Measurements from ENCODE around the gene P3H3.
"Not testable (repeated sequence)": the region's sequence is repeated elsewhere in the genome, so short reads cannot be mapped to it uniquely, and the experiment has no call there.

Gene P3H3

DNA sequence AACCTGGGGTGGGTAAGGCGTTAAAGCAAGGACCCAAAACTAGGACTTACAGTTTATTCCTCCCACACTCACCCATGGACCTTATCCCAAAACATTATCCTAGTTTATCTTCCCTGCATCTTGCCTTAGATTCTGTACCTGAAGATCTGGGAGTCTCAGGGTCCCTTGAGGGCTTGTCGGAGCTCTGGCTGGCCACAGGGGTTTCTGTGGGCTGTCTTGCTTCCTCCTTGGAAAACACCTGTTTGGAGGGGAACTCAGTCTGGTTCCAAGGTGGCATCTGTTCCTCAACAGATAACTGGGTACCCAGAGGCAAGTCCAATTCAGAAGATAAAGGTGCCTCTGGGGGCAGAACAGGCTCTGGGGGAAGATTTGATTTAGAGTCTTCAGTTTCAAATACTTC lies 21.2 kb downstream of the P3H3 start:
- no peak for DNase-seq

DNA sequence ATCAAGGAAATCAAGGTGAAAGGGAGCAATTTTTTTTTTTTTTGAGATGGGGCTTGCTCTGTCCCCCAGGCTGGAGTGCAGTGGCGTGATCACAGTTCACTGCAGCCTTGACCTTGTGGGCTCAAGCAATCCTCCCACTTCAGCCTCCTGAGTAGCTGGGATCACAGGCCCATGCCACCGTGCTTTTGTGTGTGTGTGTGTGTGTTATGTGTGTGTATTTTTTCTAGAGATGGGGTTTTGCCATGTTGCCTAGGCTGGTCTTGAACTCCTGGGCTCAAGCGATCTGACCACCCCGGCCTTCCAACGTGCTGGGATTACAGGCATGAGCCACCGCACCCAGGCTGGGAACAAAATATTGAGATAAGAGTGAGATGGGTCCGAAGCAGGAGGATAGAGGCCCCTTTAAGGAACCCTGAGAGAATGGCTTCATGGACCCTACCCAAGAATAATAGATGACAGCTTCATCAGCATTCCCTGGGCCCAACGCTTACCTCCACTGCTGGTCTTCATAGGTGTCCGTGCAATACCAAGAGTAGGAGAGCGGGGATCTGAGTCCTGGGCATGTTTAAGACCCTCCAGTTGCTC lies 21.9 kb downstream of the P3H3 start:
- DNase-seq, result no peak

DNA sequence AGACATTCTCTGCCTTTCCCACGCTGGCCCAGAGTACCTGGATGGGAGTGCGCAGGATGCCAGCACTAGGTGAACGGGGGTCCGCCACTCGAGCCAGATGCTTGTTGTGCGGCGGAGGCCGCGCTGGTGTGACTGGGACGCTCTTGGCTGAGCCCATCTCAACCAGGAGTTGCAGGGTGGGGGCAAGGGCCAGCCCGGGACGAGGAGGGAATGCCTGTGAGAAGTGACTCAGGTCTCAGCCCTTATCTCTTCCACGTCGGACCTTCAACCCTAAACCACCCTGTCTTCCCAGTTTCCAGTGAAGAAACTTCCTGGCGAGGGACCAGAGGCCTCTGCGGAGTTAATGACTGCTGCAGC lies 22.6 kb downstream of the P3H3 start:
- no peak for DNase-seq

DNA sequence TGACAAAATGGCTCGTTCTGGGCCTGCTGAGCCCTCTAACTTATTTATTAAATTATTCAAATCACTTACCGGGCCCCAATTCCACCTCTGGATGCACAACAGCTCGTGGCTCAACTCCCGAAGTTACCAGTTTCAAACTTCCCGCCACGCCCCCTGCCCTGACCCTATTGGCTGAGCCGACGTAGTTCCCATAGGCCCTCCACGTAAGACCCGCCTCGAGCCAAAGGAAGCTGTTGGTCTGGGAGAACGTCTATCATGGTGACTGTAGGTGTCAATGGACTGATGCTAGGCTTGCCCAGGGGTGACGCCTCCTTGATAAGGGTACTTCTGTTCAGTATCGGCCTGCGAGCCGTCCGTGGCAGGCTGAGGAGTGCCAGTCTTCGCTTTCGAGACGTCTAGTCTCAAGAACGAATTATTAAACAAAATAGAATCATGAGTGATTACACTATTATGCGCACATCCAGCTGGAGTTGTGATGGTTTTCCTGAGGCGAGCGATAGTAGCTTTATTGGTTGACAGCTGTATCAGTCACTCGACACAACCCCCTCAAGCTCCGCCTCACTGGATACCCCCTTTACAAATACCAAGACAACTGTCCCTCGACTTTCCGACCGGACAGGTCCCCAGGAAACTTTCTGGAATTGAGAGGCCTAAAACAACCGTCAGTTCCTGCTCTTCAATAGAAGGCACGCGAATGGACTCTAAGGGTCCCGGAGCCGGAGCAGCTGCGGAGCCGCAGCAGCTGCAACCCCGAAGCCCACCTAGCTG lies 23.1 kb downstream of the P3H3 start, which contains the start of gene CDCA3:
CDCA3 (minus strand) TSS at position 134 of the 768 bp plus-strand sequence. CDS start 334 bp downstream, outside the sequence.
- peak; percentile 86 for DNase-seq

DNA sequence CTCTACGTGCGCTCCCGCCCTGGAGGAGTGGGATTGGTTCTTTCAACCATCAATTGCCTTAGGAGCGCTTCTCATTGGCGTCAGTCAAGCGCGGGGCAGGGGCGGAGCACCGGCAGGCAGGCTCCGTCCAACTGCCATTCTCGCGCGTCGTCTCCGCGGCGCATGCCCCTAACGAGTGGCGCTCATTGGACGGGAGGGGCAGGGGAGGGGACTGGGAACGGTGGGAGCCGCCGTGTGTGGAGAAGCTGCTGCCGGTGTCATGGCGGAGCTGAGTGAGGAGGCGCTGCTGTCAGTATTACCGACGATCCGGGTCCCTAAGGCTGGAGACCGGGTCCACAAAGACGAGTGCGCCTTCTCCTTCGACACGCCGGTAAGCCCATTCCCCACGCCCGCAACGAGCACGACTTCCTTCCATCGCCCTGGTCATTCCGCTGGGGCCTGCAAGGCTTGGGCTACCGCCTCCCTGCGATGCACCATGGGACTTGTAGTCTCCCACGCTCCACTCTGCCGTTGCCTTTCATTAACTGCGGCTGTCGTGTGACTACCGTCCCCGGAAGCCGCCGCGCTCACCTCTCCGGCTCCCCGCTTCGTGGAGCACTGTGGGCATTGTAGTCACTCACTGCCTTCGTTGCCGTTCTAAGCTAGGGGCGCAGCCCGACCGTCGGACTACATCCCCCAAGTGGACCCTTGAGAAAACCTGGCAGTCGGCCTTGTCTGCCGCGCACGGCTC lies 23.9 kb downstream of the P3H3 start, which contains the start of gene USP5:
USP5 (plus strand) TSS at position 230 of the 730 bp plus-strand sequence; CDS start at position 260, 30 bp downstream.
- peak; percentile 96 for DNase-seq

DNA sequence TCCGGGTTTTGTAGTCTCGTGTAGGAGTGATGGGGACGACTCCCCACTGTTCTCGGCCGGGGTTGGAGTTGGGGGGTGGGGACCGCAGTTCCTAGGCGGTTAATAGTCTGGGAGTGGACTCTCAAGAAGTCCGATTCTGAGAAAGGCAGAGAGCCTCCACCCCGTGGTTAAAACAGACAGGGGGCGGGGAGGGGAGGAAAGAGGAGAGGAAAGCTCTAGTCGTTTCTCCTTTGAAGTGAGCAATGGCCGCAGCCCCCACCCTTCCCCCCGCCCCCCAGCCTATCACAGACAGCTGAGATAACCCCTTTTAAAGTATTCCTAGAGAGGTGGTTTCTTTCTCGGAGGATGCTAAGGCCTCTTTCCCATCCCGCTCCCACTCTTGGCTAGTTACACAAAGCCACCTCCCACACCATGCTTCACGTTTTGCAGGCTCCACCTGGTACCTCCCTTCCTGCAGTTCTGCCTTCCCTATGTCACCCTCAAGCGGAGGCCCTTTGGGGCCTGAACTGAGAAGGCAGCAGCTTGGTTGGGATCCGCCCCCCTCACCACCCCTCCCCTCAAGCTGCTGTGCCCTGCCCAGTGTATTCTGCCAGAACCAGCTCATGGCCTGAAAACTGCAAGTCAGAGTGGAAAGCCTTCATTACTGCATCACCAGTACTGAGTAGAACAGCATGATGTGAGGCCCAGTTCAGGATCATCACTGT lies 24.6 kb downstream of the P3H3 start:
- DNase-seq, result peak; percentile 37

DNA sequence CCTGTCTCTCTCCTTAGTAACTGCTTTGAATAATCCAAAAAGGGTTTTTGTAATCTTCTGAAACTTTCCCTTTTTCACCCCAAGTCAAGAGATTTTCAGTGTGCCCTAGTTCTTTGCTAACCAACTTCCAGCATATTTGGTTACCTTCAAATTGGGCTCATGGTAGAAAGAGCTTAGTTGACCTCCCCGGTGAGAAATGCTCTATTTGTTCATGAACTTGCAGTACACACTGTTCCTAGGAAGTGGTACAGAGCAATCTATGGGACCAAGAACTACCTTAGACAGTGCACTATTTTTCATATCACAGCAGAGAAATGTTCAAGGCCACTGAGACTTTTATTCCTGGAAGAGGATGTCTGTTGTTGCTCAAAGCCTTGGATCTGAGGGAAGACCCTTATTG lies 25.4 kb downstream of the P3H3 start:
- DNase-seq, result no peak

DNA sequence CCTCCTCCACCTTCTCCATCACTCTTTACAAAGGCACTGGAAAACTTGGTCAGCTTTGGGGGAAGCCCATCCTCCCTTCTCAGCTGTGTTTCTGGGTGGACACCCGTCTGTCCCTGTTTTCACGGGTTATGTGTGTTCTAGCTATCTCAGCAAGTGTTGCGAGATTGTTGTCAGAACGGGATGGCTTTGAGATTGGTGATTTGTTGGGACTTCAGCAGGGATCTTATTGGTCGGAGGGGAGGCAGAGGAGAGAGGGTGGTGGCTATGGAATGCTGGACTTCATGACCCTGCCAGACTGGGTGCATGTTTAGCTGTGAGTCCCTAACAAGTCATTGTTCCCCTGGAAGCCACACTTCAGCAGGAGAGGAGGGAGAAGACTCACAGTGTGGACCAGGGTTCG lies 25.8 kb downstream of the P3H3 start:
- no peak for DNase-seq

DNA sequence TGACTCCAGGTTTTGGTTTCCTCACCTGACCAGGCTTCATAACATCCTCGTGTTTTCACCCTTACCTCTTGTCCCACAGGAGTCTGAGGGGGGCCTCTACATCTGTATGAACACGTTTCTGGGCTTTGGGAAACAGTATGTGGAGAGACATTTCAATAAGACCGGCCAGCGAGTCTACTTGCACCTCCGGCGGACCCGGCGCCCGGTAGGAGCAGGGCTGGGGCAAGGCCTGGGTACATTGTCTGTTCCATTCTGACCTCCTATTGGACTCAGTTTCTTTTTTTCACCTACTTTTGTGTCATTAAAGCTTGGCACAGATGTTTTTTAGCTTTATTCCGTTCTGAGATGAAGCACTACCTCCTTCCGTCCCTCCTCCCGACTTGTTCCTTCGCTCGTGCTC lies 27.1 kb downstream of the P3H3 start:
- DNase-seq, result no peak

DNA sequence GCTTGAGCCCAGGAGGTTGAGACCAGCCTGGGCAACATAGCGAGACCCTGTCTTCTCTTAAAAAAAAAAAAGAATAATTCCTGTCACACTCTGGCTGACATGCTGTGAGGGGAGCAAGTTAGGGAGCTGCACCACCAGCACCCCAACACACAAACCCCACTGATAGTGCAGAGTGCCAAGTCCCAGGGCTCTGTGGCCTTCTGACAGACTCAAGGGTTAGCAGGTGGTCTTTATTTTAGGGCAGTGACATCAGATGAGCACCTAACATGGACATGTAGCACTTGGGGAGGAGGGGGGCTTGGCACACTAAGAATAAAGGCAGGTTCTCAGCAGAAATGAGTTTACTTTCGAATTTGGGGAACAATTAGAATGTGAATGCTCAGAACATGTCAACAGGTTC lies 30.6 kb downstream of the P3H3 start:
- no peak for DNase-seq

DNA sequence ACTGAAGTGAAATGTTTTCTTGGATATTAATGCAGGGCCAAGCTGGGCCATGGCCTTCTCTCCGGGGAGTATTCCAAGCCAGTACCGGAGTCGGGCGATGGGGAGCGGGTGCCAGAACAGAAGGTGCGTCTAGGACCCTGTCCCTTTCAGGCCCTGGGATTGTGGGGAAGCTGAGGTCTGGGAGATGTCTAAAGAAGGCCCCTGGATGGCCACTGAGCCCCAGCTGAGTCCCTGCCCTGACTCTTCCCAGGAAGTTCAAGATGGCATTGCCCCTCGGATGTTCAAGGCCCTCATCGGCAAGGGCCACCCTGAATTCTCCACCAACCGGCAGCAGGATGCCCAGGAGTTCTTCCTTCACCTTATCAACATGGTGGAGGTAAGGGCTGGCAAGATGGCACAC lies 31.9 kb downstream of the P3H3 start:
- DNase-seq, result no peak

DNA sequence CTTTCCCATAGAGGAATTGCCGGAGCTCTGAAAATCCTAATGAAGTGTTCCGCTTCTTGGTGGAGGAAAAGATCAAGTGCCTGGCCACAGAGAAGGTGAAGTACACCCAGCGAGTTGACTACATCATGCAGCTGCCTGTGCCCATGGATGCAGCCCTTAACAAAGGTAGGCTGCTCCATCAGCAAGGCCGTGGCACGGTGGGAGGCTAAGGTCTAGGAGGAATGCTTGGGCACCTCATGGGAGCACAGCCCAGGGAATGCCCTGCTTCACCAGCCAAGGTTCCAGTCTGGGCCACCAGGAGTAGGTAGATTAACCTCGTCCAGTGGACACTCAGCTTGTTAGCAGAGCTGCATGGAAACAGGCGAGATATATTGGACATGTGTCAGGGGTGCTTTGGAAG lies 32.7 kb downstream of the P3H3 start:
- DNase-seq, result no peak

DNA sequence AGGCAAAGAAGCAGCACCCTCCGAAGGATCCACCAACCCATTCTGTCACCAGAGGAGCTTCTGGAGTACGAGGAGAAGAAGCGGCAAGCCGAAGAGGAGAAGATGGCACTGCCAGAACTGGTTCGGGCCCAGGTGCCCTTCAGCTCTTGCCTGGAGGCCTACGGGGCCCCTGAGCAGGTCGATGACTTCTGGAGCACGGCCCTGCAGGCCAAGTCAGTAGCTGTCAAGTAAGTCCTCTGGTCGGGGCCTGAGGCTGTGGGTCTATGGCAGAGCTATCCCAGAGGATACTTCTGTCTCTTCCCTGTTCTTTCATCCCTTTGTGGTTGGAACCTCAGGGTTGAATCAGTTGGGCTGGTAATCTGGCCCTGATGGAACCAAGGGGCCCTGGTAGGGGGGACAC lies 33.2 kb downstream of the P3H3 start:
- DNase-seq, result no peak

DNA sequence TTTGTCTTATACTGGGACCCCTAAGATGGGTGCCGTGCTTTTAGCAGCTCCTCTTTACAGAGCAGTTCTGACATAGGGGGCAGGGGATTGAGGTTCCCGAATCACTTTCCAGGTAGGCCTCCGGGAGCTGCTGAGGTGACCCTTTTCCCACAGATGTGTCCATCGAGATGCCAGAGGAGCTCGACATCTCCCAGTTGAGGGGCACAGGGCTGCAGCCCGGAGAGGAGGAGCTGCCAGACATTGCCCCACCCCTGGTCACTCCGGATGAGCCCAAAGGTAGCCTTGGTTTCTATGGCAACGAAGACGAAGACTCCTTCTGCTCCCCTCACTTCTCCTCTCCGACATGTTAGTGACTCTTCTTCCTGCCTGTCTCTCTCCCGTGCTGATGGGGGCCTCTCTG lies 34.8 kb downstream of the P3H3 start:
- no peak for DNase-seq

DNA sequence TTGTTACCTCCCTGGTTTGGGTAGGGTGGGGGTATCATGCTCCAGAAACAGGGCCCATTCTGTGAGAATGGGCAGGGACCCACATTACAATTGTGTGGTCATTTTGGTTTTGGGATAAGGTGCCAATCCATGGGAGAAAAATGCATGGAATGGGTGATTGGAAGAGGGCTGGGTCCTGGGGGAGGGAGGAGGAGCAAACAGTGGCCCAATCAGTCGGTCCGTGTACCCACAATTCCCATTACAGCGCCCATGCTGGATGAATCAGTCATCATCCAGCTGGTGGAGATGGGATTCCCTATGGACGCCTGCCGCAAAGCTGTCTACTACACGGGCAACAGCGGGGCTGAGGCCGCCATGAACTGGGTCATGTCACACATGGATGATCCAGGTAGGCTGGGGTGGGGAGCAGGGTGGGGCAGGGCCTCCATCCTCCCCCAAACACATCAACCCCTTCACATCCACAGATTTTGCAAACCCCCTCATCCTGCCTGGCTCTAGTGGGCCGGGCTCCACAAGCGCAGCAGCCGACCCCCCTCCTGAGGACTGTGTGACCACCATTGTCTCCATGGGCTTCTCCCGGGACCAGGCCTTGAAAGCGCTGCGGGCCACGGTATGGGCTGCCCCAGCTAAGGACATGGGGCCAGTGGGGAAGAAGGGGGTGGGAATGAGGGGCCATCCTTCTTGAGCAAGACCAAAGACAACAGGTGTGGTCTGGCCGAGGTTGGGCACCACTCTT lies 35.5 kb downstream of the P3H3 start:
- DNase-seq, result no peak

DNA sequence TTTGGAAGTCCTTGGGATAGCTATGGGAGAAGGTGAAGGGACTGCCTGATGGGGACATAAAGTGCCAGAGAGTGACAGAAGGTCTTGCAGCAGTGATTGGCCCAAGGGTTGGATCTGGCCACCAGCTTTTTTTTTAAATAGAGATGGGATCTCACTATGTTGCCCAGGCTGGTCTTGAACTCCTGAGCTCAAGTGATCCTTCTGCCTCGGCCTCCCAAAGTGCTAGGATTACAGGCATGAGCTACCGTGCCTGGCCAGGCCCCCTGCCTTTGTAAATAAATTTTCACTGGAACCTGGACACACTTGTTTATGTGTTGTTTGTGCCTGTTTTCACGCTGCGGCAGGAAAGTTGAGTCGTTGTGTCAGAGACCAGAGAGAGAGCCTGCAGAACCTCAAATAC lies 37.1 kb downstream of the P3H3 start:
- not testable (repeated sequence) for DNase-seq

DNA sequence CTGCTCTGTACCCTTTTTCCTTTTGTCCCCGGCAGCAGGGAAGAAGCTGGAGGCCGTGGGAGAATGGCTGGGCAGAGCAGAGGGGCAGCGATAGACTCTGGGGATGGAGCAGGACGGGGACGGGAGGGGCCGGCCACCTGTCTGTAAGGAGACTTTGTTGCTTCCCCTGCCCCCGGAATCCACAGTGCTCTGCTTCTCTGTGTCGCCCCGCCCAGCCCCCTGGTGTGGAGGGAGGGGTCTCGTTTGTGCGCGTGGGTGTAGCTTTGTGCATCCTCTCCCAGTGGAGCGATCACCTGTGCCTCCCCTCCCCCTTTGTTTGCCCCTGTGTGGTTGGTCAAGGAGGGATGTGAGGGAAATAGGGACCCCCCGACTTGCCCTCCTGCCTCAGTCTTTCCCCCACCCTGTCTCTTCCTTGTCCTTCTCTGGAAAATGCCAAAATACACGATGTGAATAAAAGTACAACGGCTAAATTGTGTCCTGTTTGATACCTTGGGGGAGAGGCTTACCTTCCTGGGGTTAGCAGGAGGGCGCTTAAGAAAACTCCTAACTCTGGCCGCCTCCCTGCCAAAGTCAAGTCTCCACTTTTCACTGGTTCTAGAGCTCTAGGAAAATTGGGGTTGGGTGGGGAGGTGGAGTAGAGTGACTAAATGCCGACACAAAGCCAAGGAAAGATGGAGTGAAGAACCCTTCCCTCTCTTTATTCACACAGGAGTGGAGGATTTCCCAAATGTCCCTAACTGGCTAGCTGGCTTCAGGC lies 38.1 kb downstream of the P3H3 start:
- no peak for DNase-seq

DNA sequence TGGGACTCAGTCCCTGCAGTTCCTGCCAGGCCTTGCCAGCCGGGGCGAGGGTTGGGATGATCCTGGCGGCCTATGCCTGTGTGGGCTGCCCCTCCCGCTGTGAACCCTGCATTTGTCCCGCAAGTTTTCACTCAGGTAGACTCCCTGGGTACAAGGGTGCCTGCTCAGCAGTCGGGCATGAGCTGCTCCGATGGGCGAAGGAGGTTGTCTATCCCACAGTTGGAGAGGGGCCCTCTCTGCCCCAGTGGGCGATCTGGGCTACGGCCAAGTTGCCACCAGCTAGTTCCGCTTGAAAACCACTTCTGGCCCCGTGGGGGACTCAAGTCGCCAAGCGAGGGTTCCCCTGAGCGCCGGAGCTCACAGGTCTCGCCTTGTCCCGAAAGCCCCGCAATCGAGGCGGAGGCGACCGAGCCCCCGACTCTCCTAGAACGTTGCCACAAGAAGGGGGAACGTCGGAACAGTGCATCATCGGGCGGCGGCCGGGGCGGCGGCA lies 38.8 kb downstream of the P3H3 start:
- DNase-seq, result no peak

DNA sequence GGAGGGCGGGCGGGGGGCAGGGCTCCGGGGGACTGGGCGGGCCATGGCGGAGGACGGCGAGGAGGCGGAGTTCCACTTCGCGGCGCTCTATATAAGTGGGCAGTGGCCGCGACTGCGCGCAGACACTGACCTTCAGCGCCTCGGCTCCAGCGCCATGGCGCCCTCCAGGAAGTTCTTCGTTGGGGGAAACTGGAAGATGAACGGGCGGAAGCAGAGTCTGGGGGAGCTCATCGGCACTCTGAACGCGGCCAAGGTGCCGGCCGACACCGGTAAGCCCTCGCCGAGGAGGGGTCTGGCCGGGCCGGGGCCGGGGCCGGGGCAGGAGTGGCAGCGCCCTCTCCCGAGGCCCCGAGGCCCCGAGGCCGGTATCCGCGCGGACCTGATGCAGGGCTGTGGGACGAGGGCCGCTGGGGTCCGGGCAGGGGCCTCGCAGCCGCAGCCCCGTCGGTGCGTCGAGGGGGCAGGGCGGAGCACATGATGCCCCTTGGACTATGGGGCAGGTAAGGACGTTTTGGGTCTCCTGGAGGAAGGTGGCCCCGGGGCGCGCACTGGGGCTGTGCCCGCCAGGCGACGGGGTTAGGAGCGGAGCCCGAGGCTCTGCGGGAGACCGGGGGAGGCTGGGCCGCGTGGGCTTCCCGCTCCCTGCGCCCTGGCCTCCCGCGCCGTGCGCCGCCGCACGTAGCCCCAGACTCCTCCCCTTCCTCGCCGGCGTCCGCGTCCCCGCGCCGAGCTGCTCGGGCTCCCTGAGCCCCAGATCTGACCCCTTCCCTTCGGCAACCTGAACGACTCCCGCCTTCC lies 39.4 kb downstream of the P3H3 start, which contains the start of gene TPI1:
TPI1 (plus strand) TSS at position 119 of the 798 bp plus-strand sequence; CDS start at position 155, 36 bp downstream.
- DNase-seq, result peak; percentile 69

DNA sequence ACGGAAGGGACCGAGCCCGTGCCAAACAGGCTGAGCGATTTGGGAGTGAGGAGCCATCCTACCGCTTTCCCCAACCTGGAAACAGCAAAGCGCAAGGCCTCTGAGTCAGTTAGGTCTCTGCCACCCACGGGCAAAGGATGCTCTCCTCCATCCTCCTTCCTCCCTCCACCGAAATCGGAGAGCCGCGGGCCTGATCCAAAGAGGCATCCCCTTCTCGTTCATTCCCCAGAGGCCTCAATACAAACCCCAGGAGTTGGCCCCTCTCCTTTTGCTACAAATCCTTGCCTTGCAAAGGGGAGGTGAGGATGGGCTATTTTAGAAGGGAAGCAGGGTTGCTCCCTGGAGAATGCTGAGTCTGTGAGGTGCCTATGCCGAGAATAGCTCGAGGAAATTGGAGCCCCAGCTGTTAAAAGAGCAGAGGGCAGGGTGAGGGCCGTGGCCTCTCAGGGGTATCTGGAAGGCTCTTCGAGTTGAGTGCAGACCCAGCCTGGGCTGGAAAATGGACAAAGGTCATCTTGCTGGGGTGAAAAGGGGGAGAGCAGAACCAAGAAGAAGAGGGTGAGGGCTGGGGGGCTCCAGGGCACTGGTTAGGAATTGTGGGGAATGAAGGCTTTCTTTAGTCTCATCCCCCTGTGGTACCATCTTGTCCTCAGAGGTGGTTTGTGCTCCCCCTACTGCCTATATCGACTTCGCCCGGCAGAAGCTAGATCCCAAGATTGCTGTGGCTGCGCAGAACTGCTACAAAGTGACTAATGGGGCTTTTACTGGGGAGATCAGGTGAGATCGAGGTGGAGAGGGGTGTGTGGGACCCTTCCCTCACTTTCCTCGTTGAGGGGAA lies 40.2 kb downstream of the P3H3 start:
- DNase-seq, result no peak

Data from effector CD8-positive, alpha-beta T cell (primary cell).